ENCODE data around the gene ERBB3. TPM values are rescaled to one million over a fixed set of nuclear protein-coding genes. Genes with fewer than 3 reads are reported as not detected.
"Not testable (repeated sequence)": the region's sequence is repeated elsewhere in the genome, so short reads cannot be mapped to it uniquely, and the experiment has no call there.

ERBB3 gene
- total RNA-seq, 1 experiment from 2014 or later, result 114 TPM

DNA sequence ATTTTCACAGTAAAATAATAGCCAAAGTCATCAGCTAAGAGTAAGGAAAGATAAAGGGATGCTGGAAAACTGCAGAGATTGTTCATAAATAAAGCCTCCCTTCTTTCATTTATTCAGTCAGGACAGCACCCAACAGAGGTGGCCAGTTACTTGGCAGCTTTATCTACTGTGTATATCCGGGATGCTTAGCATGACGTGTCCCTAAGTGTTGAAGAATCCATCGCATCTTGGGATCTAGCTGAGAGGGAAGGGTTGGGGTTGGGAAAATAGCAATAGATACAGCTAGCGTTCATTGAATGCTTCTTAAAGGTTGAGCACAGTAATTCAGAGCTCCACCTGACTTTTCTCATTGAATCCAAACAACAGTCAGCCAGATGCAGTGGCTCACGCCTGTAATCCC is 5.6 kb upstream of the ERBB3 start:
- DNase-seq (ENCODE audit: low read depth, low spot score), result no peak
- in situ Hi-C loops (cut with HindIII; ENCODE audit: low pct_unique_long_range_greater_than_20kb, low sequenced_read_pairs), result no loop called here

DNA sequence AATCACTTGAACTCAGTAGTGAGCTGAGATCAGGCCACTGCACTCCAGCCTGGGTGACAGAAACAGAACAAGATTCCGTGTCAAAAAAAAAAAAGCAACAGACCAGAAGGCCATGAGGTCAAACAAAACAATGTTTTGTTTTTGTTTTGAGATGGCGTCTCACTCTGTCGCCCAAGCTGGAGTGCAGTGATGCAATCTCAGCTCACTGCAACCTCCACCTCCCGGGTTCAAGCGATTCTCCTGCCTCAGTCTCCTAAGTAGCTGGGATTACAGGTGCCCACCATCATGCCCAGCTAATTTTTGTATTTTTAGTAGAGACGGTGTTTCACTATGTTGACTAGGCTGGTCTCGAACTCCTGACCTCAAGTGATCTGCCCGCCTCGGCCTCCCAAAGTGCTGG is 2.0 kb upstream of the ERBB3 start:
- in situ Hi-C loops (cut with HindIII; ENCODE audit: low pct_unique_long_range_greater_than_20kb, low sequenced_read_pairs); DNase-seq (ENCODE audit: low read depth, low spot score): not testable (repeated sequence)

DNA sequence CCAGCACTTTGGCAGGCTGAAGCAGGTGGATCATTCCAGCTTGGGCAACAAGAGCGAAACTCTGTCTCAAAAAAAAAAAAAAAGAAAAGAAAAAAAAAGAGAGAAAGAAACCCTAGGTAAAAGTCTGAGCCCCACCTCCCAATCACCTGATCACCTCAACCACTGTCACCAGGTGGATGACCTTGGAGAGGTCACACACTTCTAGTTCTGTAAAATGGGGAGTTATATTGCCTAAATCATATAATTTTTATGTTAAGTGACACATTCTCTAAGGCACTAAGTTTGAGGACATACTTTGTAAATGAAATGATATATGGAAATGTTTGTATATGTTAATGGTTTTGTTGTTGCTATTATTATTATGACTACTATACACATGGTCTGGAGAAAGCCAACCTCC is 1.5 kb upstream of the ERBB3 start:
- DNase-seq (ENCODE audit: low read depth, low spot score), result no peak
- in situ Hi-C loops (cut with HindIII; ENCODE audit: low pct_unique_long_range_greater_than_20kb, low sequenced_read_pairs), result no loop called here

DNA sequence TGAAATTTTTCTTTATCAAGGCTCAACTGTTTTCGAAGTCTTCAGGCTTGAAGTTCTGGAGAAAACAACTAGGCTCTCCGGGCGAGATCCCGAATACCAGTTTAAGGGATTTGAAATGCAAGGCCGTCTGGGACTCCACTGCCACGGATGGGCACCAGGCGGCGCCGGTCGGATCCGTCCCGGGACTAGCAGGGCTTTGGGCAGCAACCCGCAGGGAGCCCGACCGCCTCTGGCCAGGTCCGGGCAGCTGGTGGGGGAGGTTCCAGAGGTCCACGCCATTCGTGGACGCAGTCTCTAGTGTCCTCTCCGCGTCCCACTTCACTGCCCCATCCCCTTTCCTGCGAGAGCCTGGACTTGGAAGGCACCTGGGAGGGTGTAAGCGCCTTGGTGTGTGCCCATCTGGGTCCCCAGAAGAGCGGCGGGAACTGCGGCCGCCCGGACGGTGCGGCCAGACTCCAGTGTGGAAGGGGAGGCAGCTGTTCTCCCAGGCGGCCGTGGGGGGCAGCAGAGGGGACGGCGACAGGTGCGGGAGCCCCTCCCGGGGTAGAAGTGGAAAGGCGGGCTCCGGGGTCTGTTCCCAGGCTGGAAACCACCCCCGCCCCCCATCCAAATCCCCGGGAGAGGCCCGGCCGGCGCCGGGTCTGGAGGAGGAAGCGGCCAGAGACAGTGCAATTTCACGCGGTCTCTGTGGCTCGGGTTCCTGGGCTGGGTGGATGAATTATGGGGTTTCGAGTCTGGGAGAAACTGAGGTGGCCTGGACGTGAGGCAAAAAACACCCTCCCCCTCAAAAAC is 838 bp upstream of the ERBB3 start:
- DNase-seq (ENCODE audit: low read depth, low spot score), result peak; percentile 91
- in situ Hi-C loops (cut with HindIII; ENCODE audit: low pct_unique_long_range_greater_than_20kb, low sequenced_read_pairs), result no loop called here

DNA sequence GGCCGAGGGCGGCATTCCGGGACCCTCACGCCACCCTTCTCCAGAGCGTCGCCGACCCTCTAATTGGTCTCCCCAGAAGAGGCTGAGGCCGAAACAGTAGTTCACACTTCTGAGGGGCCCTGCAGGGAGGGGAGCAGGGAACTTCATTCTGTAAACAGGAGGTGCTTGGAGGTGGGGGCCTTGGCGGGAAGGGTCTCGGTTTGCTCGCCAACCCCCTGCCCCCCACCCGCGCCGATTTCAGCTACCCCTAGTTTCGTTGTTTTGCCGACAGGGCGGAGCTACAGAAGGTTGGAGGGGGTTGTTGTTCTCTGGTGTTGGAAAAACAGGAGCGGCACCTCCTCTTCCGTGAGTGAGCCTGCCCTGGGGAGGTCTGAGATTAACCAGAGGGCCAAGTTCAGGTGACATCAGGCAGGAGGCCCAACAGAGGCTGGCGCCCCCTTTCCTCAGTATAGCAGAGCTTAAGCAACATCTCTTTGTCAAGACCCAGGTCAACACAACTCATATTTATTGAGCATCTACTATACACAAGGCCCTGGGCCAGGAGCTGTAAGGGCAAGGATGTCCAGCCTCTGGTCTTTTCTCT is 682 bp downstream of the ERBB3 start:
- DNase-seq (ENCODE audit: low read depth, low spot score), result no peak
- in situ Hi-C loops (cut with HindIII; ENCODE audit: low pct_unique_long_range_greater_than_20kb, low sequenced_read_pairs), result no loop called here

DNA sequence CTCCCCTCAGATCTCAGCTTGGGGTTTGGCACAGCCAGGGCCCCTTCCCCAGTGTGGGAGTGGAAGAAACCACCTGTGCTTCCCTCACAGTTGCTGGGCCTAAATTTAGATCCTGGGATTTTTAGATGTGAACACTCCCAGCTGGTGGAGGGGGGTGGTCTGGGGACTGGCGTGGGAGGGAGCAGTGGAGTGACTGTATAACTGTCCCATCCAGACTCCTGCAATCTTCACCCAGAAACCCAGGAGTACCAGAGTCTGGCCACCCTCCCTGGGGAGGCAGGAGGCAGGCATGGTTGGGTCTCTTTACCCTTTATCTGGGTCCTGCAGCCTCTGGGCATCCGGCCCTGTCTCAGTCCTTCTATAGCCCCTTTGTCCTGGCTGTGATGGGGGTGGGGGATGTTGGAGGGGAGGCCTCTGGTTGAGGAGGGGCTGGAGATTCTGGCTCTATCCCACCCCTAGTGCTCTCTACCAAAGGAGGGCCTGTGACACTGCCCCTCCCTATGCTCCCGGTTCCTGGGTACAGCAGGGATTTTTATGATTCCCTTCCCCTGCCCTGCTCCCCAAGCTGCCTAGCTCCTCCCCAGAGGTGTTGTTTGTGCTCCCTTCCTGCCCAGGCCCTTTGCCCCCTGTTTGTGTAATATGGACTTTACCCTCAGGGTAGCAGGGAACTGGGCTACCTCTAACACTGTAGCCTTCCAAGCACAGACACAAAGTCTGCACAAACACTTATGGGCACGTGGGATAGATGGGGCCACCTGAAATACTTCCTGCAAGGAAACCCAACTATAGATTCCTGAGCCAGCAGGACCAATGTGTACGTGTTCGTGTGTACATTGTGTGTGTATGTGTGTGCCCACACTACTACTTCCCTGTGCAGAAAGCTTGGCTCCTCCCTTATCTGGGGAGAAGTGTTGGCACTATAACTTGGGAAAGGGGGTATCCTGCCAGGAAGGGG is 1.7 kb downstream of the ERBB3 start:
- in situ Hi-C loops (cut with HindIII; ENCODE audit: low pct_unique_long_range_greater_than_20kb, low sequenced_read_pairs), result no loop called here
- DNase-seq (ENCODE audit: low read depth, low spot score), result peak; percentile 81

DNA sequence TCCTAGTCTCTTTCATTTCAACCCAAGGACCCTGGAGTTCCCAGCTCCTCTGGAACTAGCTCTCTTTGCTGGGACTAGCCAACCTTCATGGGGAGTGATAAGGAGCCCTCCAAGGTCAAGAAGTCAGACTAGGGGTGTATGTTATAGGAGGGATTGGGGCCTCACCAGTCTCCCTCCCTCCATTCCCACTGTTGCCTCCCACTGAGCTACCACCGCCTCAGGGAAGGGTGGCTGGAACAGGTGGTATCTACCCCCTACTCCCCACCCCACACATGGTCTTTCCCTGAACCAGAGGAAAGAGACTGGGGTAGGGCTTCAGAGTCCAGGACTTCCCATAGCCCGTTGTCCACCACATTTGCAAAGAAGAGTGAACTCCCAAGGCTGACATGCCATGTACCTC is 2.4 kb downstream of the ERBB3 start:
- DNase-seq (ENCODE audit: low read depth, low spot score), result no peak
- in situ Hi-C loops (cut with HindIII; ENCODE audit: low pct_unique_long_range_greater_than_20kb, low sequenced_read_pairs), result no loop called here

DNA sequence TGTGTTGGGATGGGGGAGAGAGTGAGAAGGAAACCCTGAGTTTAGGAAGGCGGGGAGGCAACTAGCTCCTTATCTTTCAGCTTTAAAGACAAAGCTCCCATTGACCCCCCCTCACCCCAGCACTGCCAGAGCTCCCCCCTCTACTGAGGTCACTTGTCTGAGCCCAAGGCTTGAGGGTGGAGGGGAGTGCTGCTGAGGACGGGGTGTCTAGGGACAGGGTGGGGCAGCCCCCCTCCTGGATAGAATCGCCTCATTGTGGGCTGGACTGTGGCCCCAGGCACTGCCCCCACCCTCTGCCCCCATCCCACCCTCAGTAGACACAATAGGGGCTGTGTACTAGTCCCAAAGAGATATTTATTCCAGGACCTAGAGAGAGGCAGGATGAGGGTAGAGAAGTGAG is 3.0 kb downstream of the ERBB3 start:
- DNase-seq (ENCODE audit: low read depth, low spot score), result peak; percentile 94
- in situ Hi-C loops (cut with HindIII; ENCODE audit: low pct_unique_long_range_greater_than_20kb, low sequenced_read_pairs), result no loop called here

DNA sequence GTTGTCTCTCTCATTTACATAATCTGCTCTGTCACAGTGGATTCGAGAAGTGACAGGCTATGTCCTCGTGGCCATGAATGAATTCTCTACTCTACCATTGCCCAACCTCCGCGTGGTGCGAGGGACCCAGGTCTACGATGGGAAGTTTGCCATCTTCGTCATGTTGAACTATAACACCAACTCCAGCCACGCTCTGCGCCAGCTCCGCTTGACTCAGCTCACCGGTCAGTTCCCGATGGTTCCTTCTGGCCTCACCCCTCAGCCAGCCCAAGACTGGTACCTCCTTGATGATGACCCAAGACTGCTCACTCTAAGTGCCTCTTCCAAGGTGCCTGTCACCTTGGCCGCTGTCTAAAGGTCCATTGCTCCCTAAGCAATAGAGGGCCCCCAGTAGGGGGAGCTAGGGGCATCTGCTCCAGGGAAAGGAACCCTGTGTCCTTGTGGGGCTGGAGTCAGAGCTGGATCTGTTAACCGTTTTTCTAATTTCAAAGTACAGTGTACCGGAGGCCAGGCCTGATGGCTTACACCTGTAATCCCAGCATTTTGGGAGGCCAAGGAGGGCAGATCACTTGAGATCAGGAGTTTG is 5.1 kb downstream of the ERBB3 start:
- in situ Hi-C loops (cut with HindIII; ENCODE audit: low pct_unique_long_range_greater_than_20kb, low sequenced_read_pairs), result no loop called here

DNA sequence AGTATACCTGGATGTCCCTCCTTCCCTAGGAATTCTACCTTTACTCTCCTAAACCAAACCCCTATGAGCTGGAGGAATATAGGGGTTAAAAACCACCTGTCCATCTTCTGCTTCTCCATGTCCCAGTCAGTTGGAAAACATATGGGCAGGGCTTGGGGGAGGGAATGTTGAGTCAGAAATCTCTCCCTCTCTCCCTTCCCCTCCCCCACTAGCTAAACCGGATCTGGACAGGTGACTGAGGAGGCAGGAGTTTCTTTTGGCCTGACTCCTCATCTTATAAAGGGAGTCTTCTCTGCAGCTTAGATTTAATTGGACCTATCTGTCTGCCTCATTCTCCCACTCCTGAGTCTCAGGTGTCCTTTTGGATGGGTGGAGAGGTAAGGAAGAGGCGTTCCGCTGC is 6.1 kb downstream of the ERBB3 start:
- in situ Hi-C loops (cut with HindIII; ENCODE audit: low pct_unique_long_range_greater_than_20kb, low sequenced_read_pairs), result no loop called here
- no peak for DNase-seq (ENCODE audit: low read depth, low spot score)

More for the DNA sequence above, 5.1 kb downstream of the ERBB3 start:
- peak; percentile 70 for DNase-seq (ENCODE audit: low read depth, low spot score)

DNA sequence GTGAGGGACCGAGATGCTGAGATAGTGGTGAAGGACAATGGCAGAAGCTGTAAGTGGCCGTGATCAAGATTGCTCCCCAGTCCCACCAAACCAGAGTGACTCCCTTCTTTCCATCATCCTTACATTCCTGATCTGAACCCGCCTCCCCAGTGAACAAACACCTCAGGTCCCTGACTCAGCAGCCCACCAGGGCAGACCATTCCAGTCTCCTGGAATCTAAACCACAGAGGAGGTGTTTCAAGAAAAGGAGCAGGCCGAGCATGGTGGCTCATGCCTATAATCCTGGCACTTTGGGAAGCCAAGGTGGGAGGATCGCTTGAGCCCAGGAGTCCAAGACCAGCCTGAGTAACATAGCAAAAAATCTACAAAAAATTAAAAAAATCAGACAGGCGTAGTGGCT is 6.6 kb downstream of the ERBB3 start:
- no peak for DNase-seq (ENCODE audit: low read depth, low spot score)
- in situ Hi-C loops (cut with HindIII; ENCODE audit: low pct_unique_long_range_greater_than_20kb, low sequenced_read_pairs), result no loop called here

DNA sequence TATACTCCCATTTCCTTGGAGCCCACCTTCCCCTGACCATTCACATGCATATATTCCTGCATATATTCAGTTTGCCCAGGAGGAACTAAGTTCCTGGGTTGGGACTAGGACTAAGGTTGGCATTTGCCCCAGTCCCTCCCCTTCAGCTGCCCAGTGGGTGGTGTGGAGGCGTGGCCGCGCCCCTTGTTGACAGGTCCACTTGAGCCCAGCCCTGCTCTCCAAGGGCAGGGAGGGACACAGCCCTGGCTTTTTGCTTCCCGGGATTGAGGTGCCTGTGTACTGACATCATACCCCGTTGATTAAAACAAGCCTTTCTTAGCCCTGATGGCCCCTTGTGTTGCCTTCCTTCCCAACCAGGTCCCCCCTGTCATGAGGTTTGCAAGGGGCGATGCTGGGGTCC is 7.3 kb downstream of the ERBB3 start:
- DNase-seq (ENCODE audit: low read depth, low spot score), result no peak
- in situ Hi-C loops (cut with HindIII; ENCODE audit: low pct_unique_long_range_greater_than_20kb, low sequenced_read_pairs), result no loop called here

DNA sequence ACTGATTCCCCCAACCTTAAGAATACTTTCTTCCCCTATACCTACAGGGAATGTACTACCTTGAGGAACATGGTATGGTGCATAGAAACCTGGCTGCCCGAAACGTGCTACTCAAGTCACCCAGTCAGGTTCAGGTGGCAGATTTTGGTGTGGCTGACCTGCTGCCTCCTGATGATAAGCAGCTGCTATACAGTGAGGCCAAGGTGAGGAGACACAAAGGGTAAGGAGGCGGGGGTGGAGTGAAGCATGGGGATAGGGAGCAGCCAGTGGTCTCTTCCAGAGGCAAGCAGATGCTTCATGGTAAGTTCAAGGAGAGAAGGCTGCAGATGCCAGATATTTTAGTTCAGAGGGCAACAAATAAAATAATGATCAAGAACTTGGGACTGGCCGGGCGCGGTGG is 17.8 kb downstream of the ERBB3 start:
- in situ Hi-C loops (cut with HindIII; ENCODE audit: low pct_unique_long_range_greater_than_20kb, low sequenced_read_pairs), result no loop called here

DNA sequence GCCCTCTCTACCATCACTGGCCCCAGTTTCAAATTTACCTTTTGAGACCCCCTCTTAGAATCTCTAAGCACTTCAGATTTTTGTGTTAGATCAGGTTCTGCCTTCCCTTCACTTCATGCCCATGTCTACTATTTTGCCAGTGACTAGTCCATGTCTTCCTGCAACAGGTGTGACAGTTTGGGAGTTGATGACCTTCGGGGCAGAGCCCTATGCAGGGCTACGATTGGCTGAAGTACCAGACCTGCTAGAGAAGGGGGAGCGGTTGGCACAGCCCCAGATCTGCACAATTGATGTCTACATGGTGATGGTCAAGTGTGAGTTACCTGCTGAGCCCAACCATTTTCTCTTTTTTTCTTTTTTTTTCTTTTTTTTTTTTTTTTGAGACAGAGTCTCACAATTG is 18.6 kb downstream of the ERBB3 start:
- DNase-seq (ENCODE audit: low read depth, low spot score), result no peak
- in situ Hi-C loops (cut with HindIII; ENCODE audit: low pct_unique_long_range_greater_than_20kb, low sequenced_read_pairs), result no loop called here

More for the DNA sequence above, 17.8 kb downstream of the ERBB3 start:
- no peak for DNase-seq (ENCODE audit: low read depth, low spot score)

DNA sequence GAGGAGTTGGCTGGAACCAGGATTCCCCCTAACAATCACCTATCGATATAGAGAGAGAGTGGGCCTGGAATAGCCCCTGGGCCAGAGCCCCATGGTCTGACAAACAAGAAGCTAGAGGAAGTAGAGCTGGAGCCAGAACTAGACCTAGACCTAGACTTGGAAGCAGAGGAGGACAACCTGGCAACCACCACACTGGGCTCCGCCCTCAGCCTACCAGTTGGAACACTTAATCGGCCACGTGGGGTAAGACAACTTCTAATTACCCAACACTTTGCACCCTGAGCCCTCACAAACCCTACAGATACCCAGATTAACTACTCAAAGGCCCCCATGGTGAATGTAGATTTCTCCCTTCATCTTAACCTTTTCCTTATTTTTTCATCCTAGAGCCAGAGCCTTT is 19.8 kb downstream of the ERBB3 start:
- in situ Hi-C loops (cut with HindIII; ENCODE audit: low pct_unique_long_range_greater_than_20kb, low sequenced_read_pairs), result no loop called here
- DNase-seq (ENCODE audit: low read depth, low spot score), result no peak

DNA sequence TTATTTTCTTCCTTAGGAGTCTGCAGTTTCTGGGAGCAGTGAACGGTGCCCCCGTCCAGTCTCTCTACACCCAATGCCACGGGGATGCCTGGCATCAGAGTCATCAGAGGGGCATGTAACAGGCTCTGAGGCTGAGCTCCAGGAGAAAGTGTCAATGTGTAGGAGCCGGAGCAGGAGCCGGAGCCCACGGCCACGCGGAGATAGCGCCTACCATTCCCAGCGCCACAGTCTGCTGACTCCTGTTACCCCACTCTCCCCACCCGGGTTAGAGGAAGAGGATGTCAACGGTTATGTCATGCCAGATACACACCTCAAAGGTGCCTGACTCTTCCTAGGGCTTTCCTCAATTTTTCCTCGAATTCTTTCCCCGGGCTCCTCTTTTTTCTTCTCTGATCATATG is 21.1 kb downstream of the ERBB3 start:
- no peak for DNase-seq (ENCODE audit: low read depth, low spot score)
- in situ Hi-C loops (cut with HindIII; ENCODE audit: low pct_unique_long_range_greater_than_20kb, low sequenced_read_pairs), result no loop called here

DNA sequence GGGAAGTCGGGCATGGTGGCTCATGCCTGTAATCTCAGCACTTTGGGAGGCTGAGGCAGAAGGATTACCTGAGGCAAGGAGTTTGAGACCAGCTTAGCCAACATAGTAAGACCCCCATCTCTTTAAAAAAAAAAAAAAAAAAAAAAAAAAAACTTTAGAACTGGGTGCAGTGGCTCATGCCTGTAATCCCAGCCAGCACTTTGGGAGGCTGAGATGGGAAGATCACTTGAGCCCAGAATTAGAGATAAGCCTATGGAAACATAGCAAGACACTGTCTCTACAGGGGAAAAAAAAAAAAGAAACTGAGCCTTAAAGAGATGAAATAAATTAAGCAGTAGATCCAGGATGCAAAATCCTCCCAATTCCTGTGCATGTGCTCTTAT is 22.7 kb downstream of the ERBB3 start:
- in situ Hi-C loops (cut with HindIII; ENCODE audit: low pct_unique_long_range_greater_than_20kb, low sequenced_read_pairs), result no loop called here

DNA sequence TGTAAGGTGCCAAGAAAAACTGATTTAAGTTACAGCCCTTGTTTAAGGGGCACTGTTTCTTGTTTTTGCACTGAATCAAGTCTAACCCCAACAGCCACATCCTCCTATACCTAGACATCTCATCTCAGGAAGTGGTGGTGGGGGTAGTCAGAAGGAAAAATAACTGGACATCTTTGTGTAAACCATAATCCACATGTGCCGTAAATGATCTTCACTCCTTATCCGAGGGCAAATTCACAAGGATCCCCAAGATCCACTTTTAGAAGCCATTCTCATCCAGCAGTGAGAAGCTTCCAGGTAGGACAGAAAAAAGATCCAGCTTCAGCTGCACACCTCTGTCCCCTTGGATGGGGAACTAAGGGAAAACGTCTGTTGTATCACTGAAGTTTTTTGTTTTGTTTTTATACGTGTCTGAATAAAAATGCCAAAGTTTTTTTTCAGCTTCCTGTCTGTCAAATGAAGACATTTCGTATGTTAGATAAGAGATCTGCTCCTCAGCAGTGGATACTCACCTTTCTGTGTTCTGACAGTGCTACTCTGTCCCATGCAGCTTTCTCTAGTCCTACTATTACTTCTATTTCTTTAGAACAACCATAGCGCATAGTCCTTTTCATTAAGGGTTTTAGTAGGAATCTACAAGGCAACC is 23.2 kb downstream of the ERBB3 start:
- in situ Hi-C loops (cut with HindIII; ENCODE audit: low pct_unique_long_range_greater_than_20kb, low sequenced_read_pairs), result no loop called here
- no peak for DNase-seq (ENCODE audit: low read depth, low spot score)

More for the DNA sequence above, 22.7 kb downstream of the ERBB3 start:
- DNase-seq (ENCODE audit: low read depth, low spot score), result no peak

Data from SK-MEL-5 (cell line).